NCI-H748 (cell line): Measurements from ENCODE around the gene LRRC1.
A peak's percentile ranks its signal among the peaks of the same experiment; 100 is the strongest.

Source experiments
- DNase-seq: peaks from one replicate; lab custom pipeline; 2025; ENCODE audit not compliant: unreplicated experiment; lab: John Stamatoyannopoulos, UW

The LRRC1 gene

DNA sequence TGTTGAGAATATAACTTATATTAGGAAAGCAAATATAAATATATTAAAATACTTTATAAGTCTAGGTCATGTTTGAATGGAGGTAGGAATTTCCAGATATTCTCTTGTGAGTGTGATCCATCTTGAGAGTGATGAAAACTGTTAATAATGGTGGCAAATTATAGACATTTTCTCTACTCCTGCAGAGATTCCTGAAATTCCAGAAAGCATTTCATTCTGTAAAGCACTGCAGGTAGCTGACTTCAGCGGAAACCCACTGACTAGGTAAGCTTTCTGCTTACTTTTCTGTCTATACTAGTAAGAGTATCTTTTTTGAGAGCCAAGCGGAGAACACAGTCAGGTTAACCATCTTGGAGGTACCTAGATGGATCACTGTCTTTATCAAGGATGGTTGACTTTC lies 84.0 kb downstream of the LRRC1 start:
- no peak for DNase-seq

- no peak for DNase-seq
These were observed 84.8 kb downstream of the LRRC1 start for GRCh38 chr6:53879608-53880007.

- DNase-seq: no peak
These were observed 92.5 kb downstream of the LRRC1 start for GRCh38 chr6:53887316-53887715.

GRCh38 chr6:53888931-53889330 lies 94.1 kb downstream of the LRRC1 start:
- DNase-seq: no peak

DNA sequence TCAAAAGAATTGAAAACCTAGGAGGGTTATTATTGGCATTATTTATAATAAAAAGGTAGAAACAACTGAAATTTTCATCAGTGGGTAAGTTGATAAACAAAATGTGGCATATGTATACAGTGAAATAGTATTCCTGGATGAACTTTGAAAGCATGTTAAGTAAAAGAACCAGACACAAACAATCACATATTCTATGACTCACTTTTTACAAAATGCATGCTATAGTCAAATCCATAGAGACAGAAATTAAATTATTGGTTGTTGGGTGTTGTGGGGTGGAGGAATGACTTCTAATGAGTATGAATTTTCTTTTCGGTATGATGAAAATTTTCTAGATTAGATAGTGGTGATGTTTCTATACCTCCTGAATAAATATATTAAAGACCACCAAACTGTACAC lies 94.6 kb downstream of the LRRC1 start:
- no peak for DNase-seq

GRCh38 chr6:53892707-53893106 lies 97.9 kb downstream of the LRRC1 start:
- DNase-seq: no peak

- peak; percentile 91 for DNase-seq
These were observed 99.3 kb downstream of the LRRC1 start for GRCh38 chr6:53894091-53894490.

DNA sequence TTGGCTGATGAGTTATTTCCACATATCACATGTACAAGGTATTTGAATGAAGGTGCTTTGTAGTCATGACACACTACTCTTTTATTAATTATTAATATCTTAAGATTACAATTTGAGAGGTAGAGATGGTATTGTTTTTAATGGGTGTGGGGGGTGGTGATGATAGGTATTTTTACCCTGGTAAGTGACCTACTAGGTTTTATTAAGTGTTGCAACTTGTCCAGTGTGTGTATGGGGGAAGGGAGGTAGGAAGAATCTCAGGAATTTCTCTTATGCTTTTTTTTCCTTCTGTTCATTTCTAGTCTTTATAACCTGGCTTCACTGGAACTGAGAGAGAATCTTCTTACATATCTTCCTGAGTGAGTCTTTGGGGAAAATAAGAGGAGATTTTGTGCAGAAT lies 101.4 kb downstream of the LRRC1 start:
- no peak for DNase-seq

DNA sequence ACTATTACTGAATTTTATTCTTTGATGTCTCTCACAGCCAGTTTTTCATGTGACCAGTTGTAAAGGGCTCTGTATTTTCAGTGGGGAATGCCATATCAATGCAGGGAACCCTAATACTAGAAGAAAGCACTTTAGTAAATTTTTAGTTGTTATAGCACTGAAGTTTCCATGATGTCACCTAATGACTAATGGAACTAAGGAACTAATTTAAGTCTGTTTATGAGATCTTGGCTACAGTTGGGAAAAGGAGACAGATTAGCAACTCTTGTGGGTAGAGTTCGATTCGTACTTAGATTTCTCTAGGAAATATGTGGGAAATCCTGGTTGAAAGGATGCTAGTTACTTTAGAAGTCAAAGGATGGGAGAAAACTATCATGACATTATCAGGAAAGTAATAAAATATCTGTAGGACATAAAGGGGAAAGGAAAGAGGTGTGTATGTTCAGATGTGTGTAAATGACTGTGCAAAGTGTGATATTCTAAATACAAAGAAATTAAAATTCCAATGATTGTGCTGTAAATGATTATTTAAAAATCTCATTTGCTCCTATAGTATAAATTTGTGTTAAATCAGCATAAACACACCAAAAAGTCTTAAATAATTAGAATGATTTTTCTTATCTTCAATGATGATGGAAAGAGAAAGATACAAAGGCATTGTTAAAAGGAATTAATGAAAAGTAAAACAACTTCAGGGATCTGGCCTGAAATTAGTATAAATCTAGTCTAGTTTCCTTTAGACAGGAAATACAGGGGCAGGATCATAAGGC lies 103.4 kb downstream of the LRRC1 start:
- no peak for DNase-seq

DNA sequence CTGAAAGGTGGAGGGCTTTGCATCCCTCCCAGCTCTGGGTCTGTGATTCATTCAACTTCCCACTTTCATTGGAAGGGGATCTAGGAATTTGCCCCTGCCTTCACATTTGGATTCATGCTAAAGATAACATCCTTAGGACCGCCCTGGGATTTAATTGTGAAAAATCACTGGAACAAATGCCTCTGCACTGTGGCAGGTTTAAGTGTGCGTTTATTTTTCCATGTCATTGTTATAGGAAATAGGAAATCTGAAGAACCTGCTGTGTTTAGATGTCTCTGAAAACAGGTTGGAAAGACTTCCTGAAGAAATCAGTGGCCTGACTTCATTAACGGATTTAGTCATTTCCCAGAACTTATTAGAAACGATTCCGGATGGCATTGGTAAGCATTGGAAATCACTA lies 104.7 kb downstream of the LRRC1 start:
- no peak for DNase-seq

DNA sequence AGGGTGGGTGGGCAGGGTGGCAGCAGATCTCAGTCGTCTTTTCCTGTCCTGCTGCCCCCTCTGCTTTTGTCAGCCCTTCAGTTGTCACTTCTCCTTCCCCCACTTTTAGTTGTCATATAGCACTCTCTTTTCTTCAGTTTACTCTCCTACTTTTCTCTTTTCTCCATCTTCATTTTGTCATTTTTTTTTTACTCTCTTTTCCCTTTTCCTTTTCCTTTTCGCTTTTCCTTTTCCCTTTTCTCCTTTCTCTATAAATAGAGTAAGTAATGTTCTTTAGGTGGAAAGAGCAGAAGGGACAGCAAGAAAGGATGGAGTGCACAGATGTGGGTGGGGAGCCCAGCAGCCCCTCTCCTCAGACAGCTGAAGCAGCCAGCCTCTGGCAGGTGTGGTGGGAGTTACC lies 108.6 kb downstream of the LRRC1 start:
- no peak for DNase-seq

DNA sequence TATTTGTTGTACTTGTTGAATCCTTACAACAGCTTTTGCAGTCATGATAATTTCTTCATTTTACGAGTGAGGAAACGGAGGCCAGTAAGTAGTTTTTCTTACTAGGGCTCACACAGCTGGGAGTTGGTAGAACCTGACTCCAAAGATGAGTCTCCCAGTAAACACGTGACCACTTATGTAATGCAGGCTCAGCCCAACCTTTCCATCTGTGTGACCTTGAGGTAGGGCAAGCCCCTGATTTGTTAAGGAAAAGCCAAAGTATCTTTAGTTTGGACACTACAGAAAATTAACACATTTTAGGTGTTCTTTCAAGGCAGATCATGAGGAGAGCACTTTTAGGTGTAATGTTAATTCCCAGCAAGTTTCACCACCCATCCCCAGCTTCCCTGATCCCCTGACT lies 111.3 kb downstream of the LRRC1 start:
- no peak for DNase-seq

- DNase-seq: no peak
These were observed 112.0 kb downstream of the LRRC1 start for GRCh38 chr6:53906842-53907241.

DNA sequence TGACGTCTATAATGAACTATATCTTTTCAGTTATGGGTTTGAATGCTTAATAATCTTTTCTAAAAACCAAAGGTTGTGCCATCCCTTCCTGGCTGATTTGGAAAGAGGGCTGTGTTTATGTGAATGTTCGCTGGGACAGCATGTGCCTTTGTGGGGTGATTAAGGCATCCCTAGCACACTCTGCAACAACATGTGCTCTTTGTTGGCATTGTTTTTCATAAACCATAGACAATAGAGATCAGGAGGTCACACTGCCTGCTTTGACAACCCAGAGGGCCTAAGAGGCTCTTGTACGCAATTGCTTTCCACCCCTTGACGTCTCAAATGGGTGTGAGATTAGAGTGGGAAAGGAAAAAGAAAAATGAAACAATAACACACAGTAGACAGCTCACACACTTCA lies 116.0 kb downstream of the LRRC1 start:
- DNase-seq: peak; percentile 47

- no peak for DNase-seq
These were observed 117.9 kb downstream of the LRRC1 start for GRCh38 chr6:53912661-53913060.

DNA sequence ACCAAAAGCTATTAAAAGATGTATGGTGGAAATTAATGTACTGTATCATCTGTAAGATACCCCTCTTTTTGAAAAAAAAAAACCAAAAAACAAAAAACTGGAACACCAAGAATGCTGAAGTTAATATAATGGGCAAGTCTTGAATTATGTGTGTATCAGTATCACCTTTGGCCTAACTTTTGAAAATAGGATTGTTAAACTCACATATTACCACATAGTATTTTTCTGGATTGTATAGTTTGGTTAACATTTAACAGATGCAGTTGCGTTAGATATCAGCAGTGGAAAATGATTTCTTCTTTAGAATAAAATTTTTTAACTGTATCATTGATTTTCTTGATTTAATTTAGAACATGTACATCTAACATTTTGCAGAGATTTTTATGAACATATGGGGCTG lies 118.5 kb downstream of the LRRC1 start:
- no peak for DNase-seq

DNA sequence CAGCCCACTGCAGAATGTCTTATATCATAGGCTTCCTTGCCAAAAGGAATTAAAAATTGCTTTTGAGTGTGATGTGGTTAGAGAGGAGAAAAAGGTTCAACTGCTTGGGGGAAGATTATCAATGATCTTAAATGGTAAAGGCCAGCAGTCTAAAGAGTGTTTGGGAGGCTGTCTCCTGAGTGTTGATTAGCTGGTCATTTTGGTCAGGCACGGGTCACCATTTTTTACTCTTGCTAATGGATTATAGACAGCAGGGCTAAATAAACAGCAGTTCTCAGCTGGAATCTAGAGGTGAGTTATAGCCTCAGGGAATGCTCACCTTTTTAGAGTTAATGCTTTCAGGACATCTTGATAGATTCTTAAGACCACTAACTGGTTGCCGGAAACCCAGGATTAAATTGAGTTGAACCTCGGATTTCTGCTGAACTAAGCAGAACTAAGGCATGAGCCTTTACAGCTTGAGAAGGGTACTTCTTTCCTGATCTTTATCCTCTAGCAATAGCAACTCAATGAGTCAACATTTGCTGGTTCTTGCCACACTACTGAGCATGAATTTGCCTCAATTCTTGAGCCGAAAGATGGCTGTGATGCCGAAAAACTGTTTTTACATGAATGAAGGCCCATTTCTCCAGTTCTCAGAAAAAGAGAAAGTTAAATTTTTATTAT lies 120.4 kb downstream of the LRRC1 start:
- no peak for DNase-seq

- DNase-seq: no peak
These were observed 122.1 kb downstream of the LRRC1 start for GRCh38 chr6:53916804-53917463.

- no peak for DNase-seq
These were observed 122.6 kb downstream of the LRRC1 start for GRCh38 chr6:53917464-53917842.

DNA sequence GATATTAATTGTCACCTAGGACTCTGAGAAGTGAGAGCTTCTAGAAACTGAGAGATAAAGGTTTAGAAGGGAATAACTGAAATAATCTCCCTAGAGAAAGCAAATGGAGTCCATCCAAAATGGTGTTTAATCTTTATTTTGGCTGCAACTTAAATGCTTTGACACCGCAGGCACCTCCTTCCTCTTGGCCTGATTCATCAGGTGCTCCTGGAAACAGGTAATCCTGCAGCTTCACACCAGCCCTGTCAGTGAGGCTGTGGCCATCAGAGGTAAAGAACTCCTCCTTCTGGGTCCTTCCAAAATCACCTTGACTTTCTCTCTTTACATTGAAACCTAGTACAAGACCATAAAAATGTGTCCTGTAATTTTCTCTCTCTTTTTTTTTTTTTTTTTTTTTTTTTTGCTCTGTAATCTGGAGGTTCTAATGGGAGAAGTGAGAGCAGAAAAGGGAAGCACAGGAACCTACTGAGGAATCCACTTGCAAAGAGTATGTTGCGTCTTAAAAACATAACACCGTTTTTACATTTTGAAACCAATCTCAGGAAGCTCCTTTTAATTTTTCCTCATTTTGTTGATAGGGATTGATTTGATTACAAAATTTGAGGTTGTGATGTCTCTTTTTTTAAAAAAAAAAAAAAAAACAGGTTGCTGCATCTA lies 124.2 kb downstream of the LRRC1 start:
- no peak for DNase-seq

DNA sequence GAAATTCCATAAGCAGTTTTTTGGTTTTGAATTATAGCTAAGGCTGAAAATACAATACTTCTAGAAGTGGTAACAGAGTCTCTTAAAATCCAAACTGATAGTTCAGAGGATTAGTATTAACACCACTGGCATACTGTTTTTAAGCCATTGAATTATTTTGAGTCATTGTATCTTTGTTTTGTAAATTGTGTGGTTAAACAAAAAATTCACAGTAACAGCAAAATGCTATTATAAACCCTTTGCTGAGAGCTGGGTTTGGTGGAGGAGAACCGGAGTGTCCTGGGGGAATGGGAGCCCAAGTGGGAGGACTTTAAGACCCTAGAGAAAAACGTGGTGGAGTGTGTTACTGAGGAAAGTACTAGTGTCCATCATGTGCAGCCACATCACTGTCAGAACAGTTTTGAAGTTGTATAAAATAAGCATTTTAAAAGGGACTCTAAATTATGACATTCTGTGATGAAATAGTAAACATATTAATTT lies 125.1 kb downstream of the LRRC1 start:
- DNase-seq: no peak

DNA sequence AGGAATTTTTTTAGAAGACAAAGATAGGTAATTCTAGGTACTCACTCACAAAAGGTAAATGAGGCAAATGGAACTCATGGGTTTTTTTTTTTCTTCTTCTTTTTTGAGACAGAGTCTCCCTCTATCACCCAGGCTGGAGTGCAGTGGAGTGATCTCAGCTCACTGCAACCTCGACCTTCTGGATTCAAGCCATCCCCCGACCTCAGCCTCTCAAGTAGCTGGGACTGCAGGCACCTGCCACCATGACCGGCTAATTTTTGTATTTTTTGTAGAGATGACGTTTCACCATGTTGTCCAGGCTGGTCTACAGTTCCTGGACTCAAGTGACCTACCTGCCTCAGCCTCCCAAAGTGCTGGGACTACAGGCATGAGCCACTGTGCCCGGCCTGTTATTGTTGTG lies 126.1 kb downstream of the LRRC1 start:
- DNase-seq: no peak
